Measurements from ENCODE around the gene SAP130.

The SAP130 gene

DNA sequence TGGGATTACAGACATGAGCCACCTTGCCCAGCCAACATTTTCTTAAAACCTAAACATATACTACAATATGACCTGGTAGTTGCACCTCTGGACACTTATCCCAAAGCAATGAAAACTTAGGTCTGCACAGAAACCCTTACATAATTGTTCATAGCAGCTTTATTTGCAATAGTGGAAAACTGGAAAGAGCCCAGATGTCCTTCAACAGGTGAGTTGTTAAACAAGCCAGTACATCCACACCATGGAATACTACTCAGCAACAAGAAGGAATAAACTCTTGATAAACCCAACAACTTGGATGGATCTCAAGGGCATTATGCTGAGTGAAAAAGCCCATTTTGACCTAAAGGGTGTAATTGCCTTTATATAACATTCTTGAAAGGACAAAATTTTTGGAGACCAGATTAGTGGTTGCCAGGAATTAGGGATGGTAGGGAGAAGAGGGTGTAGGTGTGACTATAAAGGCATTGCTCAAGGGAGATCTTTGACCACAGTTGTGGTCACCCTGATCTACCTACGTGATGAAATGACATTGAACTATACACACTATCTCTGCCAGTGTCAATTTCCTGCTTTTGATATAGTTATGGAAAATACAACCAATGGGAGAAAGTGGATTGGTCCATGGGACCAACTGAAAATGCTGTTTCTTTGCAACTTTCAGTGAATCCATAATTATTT lies 130.2 kb downstream of the SAP130 start:
- TF ChIP-seq TCF4 (CRISPR knock-in tag; IDR thresholded peaks at IDR 0.05; ENCODE audit: borderline replicate concordance): no peak
- no peak for ATAC-seq

DNA sequence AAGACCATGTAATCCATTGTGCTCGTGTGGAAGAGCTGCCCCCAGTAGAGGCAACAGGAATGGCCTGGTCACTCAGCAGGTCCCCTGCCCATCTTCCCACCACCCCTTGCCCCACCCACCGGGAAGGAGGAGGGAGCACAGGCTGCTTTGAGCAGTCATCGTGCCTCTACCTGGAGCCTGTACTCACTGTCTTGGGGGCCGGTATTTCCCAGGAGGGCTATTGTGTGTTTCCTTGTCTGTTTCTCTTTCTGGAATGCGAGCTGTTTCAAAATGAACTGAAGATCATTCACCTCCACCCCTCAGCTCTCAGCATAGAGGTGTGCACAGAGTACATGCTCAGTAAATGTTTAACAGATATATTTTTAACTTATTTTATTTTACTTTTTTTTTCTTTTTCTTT lies 134.4 kb downstream of the SAP130 start:
- TF ChIP-seq OSR1 (CRISPR knock-in tag; IDR thresholded peaks at IDR 0.05) (no peak), TOX (CRISPR knock-in tag; IDR thresholded peaks at IDR 0.05; ENCODE audit: borderline replicate concordance) (no peak), CSDC2 (CRISPR knock-in tag; IDR thresholded peaks at IDR 0.05) (no peak), CSRNP3 (CRISPR knock-in tag; IDR thresholded peaks at IDR 0.05) (no peak), SNAI2 (CRISPR knock-in tag; IDR thresholded peaks at IDR 0.05) (no peak), ZFP30 (CRISPR knock-in tag; IDR thresholded peaks at IDR 0.05) (no peak), ISL1 (CRISPR knock-in tag; IDR thresholded peaks at IDR 0.05) (no peak), ESRRG (CRISPR knock-in tag; IDR thresholded peaks at IDR 0.05) (no peak), ZFP3 (CRISPR knock-in tag; IDR thresholded peaks at IDR 0.05) (no peak), ZNF8 (CRISPR knock-in tag; IDR thresholded peaks at IDR 0.05) (no peak)
- TF ChIP-seq, protein P1, sequence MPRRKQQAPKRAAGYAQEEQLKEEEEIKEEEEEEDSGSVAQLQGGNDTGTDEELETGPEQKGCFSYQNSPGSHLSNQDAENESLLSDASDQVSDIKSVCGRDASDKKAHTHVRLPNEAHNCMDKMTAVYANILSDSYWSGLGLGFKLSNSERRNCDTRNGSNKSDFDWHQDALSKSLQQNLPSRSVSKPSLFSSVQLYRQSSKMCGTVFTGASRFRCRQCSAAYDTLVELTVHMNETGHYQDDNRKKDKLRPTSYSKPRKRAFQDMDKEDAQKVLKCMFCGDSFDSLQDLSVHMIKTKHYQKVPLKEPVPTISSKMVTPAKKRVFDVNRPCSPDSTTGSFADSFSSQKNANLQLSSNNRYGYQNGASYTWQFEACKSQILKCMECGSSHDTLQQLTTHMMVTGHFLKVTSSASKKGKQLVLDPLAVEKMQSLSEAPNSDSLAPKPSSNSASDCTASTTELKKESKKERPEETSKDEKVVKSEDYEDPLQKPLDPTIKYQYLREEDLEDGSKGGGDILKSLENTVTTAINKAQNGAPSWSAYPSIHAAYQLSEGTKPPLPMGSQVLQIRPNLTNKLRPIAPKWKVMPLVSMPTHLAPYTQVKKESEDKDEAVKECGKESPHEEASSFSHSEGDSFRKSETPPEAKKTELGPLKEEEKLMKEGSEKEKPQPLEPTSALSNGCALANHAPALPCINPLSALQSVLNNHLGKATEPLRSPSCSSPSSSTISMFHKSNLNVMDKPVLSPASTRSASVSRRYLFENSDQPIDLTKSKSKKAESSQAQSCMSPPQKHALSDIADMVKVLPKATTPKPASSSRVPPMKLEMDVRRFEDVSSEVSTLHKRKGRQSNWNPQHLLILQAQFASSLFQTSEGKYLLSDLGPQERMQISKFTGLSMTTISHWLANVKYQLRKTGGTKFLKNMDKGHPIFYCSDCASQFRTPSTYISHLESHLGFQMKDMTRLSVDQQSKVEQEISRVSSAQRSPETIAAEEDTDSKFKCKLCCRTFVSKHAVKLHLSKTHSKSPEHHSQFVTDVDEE (CRISPR knock-in tag; IDR thresholded peaks at IDR 0.05): no peak

GRCh38 chr2:127893033-127893432 lies 134.8 kb downstream of the SAP130 start:
- TF ChIP-seq OSR1 (CRISPR knock-in tag; IDR thresholded peaks at IDR 0.05) (no peak), PATZ1 (CRISPR knock-in tag; IDR thresholded peaks at IDR 0.05; ENCODE audit: borderline replicate concordance) (no peak), CSDC2 (CRISPR knock-in tag; IDR thresholded peaks at IDR 0.05) (no peak), POU6F1 (CRISPR knock-in tag; IDR thresholded peaks at IDR 0.05; ENCODE audit: borderline replicate concordance, low read depth) (no peak), ZC3H10 (CRISPR knock-in tag; IDR thresholded peaks at IDR 0.05) (no peak), TOX (CRISPR knock-in tag; IDR thresholded peaks at IDR 0.05; ENCODE audit: borderline replicate concordance) (no peak), GLIS3 (CRISPR knock-in tag; IDR thresholded peaks at IDR 0.05) (no peak), BACH2 (CRISPR knock-in tag; IDR thresholded peaks at IDR 0.05; ENCODE audit: borderline replicate concordance) (no peak), ZNF565 (CRISPR knock-in tag; conservative IDR thresholded peaks at IDR 0.05; ENCODE audit: low read depth) (no peak), ZFP3 (CRISPR knock-in tag; IDR thresholded peaks at IDR 0.05) (no peak)
- ATAC-seq: no peak

More for the DNA sequence above, 134.4 kb downstream of the SAP130 start:
- no peak for ATAC-seq

DNA sequence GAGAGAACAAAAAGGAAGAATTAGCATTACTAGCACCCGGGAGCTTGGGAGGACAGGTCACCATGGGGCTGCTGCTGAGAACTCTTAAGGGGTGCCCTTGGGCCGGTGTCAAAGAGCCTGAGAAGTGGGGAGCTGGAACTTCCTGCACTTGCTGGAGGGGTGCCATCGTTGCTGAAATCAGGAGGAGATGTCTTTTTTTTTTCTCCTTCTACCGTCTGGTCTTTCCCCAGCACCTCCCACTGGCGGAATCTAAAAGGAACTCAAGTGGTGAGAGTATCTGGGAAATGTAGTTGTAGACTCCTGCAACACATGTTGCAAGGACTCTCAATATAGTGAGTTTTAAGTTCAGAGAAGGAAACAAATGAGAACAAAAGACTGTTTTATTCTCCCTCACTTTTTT lies 136.0 kb downstream of the SAP130 start:
- TF ChIP-seq PATZ1 (CRISPR knock-in tag; IDR thresholded peaks at IDR 0.05; ENCODE audit: borderline replicate concordance): no peak

More for the DNA sequence above, 136.0 kb downstream of the SAP130 start:
- ATAC-seq: no peak

Measured in SK-N-SH treated with all-trans-retinoic acid at 6 μM for 48 hours (cell line).